Stimulated activated CD8-positive, alpha-beta memory T cell treated with anti-CD3 and anti-CD28 coated beads, Interleukin-2, amount 100 ng/mL, for 1 hour (primary cell): Measurements from ENCODE around the gene NPY1R.

Source experiments
- DNase-seq, 2 donors: peaks; one replicate each; pipeline ENCODE4 v3.0.0-alpha.2; 2020; ENCODE audit warnings: low read depth in 2 of 2

NPY1R gene

GRCh38 chr4:163332526-163333406, at the start of gene NPY1R:
TSS of gene NPY1R (minus strand) at chr4:163332596. CDS start at chr4:163326554, 6,042 bp downstream.
- no peak for DNase-seq

GRCh38 chr4:163380703-163381102, 48.3 kb upstream of the NPY1R start:
- no peak for DNase-seq

DNA sequence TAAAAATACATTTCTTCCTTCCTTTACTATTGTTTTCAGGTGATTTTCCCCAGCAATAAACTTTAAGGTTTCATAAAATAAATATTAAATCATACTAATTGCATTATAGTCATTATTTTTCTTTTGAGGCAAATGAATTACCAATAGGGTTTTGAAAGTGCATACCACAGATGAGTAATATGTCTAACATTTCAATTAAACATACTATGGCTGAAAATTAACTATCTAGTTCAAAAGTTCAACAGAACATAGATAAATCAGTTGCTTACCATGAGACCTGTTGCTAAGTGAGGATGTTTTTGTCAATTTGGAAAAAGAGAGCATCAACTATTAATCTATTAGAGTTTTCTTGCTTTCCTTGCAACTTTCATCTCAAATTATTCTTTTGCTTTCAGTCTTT, 46.3 kb upstream of the NPY1R start:
- no peak for DNase-seq

DNA sequence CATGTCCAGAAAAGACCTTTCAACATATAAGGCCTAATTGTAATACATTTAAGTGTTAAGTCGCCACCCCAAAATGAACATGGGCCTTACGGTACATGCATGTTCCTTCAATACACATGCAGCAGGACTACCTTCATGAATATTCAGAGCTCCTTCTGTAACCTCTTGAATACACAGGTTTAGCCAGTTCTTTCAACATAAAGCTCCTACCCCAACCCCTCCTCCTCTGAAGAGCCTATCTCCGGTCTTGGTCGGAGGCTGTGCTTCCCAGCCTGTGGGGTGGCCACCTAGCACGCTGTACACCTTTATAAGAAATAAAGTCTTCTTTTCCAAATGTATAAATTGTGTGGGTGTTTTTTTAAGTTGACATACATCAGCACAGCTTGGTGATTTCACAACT, 39.6 kb upstream of the NPY1R start:
- no peak for DNase-seq

DNA sequence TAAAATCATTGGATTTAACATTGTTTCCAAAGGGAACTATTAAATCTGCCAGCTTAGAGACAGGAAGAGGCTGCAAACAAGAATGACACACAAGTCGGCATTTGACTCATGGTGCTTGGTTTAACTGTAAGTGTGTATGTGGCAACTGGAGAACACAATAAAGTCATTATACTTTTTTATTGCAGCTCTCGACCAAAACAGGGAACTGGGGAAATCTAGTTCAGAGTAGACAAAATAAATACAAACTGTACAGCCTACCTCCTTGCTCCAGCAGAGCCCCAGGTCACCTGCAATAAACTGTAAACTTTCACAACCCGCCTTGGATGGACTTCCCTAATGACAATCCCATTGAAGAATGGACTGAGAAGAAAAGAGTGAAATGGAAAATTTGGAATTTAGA, 35.3 kb upstream of the NPY1R start:
- DNase-seq, result no peak

DNA sequence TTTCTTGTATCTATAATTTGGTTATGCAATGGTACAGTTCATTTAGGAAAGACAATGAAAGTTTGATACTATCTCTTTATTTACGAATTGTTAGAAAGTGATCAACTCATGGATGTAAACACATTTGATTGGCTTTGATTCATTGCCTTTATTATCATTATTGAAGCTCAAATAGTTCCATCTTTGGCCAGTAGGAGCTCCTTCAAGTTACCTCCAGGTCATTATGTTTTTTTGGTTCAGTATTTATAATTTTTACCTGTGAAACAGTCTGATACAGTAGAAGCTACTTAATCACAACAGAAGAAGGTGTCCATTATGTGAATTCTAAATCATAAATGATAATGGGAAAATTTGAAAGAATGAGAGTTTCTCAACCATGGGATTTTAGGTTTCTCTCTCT, 23.7 kb upstream of the NPY1R start:
- no peak for DNase-seq

- DNase-seq, result no peak
Observed at GRCh38 chr4:163353054-163353453, 20.7 kb upstream of the NPY1R start.

DNA sequence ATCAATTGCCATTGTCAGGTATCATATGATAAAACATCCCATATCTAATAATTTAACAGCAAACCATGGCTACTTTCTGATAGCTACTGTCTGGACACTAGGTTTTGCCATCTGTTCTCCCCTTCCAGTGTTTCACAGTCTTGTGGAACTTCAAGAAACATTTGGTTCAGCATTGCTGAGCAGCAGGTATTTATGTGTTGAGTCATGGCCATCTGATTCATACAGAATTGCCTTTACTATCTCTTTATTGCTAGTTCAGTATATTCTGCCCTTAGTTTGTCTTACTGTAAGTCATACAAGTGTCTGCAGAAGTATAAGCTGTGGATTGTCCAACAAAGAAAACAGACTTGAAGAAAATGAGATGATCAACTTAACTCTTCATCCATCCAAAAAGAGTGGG, 18.3 kb upstream of the NPY1R start:
- no peak for DNase-seq

- no peak for DNase-seq
Observed at GRCh38 chr4:163344147-163345125, 12.0 kb upstream of the NPY1R start.

- DNase-seq, result no peak
Observed at GRCh38 chr4:163343604-163344146, 11.3 kb upstream of the NPY1R start, which contains the start of gene NPY5R. TSS of gene NPY5R (plus strand) at chr4:163343892. CDS start at chr4:163350274, 6,382 bp downstream.

- DNase-seq, result no peak
Observed at GRCh38 chr4:163335384-163335783, 3.0 kb upstream of the NPY1R start.

DNA sequence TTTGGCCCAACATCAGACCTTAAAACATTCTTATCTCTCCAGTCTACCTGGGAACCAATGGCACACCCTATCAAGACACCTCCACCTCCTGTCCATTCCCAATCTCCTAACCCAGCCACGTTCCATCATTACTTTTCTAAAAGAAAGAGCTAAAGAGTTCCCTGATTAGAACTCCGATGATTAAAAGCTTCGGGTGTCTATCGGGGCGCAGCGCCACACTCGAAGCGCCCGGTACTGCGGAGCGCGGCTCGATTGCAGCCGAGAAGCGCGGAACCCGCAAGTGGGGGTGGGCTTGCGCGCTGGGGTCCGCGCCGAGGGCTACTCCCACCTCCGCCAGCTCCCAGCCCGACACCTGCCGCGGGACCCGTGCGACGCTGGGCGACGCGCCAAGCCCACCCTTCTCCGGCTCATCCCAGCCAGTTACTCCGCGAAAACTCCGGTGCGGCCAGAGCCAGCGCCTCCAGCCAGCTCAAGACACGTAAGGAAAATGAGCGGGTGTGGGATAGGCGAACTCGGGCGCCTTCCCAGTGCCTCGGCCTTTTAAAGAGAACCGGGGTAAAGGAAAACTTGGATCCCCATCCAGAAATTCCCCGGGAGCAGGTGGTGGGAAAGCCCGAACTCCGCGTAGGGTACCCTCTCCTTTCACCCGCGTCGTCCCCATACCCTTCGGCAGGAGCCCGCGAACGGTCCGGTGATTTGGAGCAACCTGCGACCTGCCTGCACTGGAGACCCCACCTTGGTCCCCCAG, 593 bp downstream of the NPY1R start:
- no peak for DNase-seq

GRCh38 chr4:163330916-163331628, 1.3 kb downstream of the NPY1R start:
- no peak for DNase-seq

DNA sequence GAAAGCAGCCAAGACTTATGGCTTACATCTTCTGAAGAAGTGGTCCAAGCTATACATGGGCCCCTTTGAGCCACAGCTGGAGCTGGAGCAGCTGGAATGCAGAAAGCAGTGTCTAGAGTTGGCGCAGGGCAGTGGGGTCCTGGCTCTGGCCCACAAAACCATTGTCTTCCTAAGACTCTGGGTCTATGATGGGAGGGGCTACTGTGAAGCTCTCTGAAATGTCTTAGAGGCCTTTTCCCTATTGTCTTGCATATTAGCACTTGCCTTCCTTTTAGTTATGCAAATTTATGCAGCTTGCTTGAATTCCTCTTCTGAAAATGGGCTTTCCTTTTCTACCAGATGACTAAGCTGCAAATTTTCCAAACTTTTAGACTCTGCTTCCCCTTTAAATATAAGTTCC, 15.3 kb downstream of the NPY1R start:
- DNase-seq, result no peak

- DNase-seq, result no peak
Observed at GRCh38 chr4:163309466-163309865, 22.9 kb downstream of the NPY1R start.

GRCh38 chr4:163303069-163303468, 29.3 kb downstream of the NPY1R start:
- DNase-seq, result no peak

DNA sequence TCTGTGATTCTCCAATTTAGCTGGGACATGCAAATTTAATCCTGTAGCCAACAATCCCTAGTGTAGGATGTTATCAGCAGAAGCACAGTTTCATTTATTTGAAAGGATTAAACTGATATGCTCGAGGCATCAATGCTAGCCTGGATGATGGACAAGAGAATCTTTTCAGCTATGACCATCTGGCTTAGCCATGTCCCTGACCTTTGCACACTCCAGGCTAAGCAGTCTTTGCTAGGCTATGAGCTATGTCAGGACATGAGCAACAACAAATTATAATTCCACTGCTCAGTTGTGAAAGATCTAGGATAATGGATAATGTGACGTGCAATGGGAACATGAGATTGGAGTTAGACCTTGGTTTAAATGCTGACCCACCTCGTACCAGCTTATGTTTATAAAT, 32.0 kb downstream of the NPY1R start:
- DNase-seq, result no peak

DNA sequence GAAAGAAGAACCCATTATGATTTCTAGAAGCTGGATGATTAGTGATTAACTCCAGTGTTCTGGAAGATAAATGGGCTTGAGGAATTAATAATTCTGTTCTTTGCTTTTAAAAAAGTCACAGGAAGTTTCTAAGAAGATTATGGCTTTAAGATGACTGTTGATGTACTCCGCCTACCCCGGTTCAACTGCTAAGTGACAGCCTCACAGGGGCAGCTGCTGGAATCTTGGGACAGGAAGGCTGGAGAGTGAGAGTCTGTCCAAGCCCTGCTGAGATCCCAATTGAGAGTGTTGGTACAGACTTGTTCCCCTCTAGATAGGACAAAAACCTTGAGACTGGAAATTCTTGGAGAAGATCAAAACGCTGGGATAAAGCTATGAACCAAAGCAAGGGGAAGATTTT, 37.3 kb downstream of the NPY1R start:
- DNase-seq, result no peak

DNA sequence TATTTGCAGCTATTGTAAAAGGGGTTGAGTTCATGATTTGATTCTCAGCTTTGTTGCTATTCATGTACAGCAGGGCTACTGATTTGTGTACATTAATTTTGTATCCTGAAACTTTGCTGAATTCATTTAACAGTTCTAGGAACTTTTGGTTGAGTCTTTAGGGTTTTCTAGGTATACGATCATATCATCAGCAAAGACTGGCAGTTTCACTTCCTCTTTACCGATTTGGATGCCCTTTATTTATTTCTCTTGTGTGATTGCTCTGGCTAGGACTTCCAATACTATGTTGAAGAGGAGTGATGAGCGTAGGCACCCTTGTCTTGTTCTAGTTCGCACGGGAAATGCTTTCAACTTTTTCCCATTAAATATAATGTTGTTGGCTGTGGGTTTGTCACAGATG, 48.1 kb downstream of the NPY1R start:
- DNase-seq, result no peak

DNA sequence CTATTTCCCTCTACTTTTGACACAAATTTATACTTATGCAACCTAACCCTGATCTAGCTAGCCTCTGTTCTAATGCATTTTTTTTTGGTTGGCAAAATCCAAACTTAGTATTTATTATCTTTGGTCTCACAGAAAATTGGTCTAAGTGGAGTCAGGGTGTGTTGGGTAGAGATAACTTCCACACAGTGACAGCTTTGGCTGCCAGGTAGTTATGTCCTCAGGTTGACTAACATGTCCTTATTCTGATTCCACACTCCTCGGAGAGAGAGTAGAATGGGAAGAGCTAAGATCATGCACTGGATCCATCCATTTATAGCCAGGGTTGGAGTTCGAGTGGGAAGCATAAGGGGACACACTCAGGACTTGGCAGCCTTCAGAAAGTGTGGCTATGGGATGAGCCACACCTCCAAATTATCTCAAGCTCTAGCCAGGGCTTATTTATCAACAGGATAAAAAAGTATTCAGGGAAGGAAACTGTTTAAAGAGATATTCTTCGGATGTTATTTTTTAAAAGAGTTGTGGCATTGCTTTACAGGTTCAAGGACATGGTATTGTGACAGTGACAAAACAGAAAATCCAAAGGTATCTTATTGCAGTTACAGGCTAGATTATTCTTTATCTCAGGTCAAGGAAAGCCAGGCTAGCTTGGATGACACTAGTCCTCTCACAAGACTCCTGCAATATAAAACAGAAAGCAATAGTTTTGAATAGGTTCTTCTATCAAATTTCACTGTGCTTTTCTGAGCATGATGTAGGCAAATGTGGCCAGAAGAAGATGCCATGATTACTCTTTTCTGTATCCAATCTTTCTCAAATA, 51.5 kb downstream of the NPY1R start:
- no peak for DNase-seq
